A673 (cell line): Measurements from ENCODE around the gene TEX22. TPM values are rescaled to one million over a fixed set of nuclear protein-coding genes. Genes with fewer than 3 reads are reported as not detected.

ENCODE experiments used
- BruUV-seq: library from RNA; stranded (reverse); fragments of 400-500 nt; replicated peaks from 2 replicates; lab custom pipeline; 2021; lab: Mats Ljungman, UMichigan
- CTCF ChIA-PET: fragments of 300-600 bp; sonication (Branson Sonifier 250); formaldehyde crosslinking; loops from one replicate; lab custom pipeline; 2022; ENCODE audit warnings: antibody characterized with exemption; lab: Charles Lee
- POLR2A ChIA-PET: fragments of 300-600 bp; sonication (Branson Sonifier 250); formaldehyde crosslinking; loops from one replicate; lab custom pipeline; 2022; ENCODE audit warnings: antibody characterized with exemption; ENCODE audit not compliant: low non-redundant PET; lab: Charles Lee
- DNase-seq: peaks from one replicate; pipeline ENCODE4 v3.0.0-alpha.2; 2015; ENCODE audit warnings: low spot score
- H3K27ac ChIP-seq: fragments of 200-600 bp; sonication (generic); 2 replicates; pipeline ENCODE4 v1.5.1; 2016; ENCODE audit warnings: mixed run types, low read depth, mild to moderate bottlenecking, mixed read lengths, antibody characterized with exemption, low read length; ENCODE audit not compliant: poor library complexity, severe bottlenecking
- H3K27me3 ChIP-seq: fragments of 200-600 bp; sonication (generic); replicated peaks from 2 replicates; pipeline ENCODE4 v1.6.1; 2017; ENCODE audit warnings: mixed run types, low read depth, mild to moderate bottlenecking, mixed read lengths, antibody characterized with exemption, low read length; ENCODE audit not compliant: insufficient read depth, poor library complexity
- H3K36me3 ChIP-seq: fragments of 200-600 bp; sonication (generic); 2 replicates; pipeline ENCODE4 v1.6.1; 2016; ENCODE audit warnings: mixed run types, mild to moderate bottlenecking, mixed read lengths, antibody characterized with exemption, low read length; ENCODE audit not compliant: insufficient read depth, poor library complexity, severe bottlenecking
- H3K4me1 ChIP-seq: fragments of 200-600 bp; sonication (generic); 2 replicates; pipeline ENCODE4 v1.6.1; 2017; ENCODE audit warnings: mixed run types, mild to moderate bottlenecking, mixed read lengths, antibody characterized with exemption, low read length; ENCODE audit not compliant: insufficient read depth, poor library complexity, severe bottlenecking
- H3K4me3 ChIP-seq: fragments of 200-600 bp; sonication (generic); 2 replicates; pipeline ENCODE4 v1.5.1; 2016; ENCODE audit warnings: low read depth, mixed run types, mild to moderate bottlenecking, mixed read lengths, low read length; ENCODE audit not compliant: poor library complexity, severe bottlenecking
- H3K9me3 ChIP-seq: fragments of 200-600 bp; sonication (generic); 2 replicates; pipeline ENCODE4 v1.6.1; 2016; ENCODE audit warnings: mixed run types, low read depth, mild to moderate bottlenecking, mixed read lengths, antibody characterized with exemption, low read length; ENCODE audit not compliant: poor library complexity, severe bottlenecking
- CTCF ChIP-seq: fragments of 300-800, 200-600 bp; sonication (generic); conservative IDR thresholded peaks from 2 replicates; pipeline ENCODE4 v1.5.1; 2017; ENCODE audit warnings: low read depth, mild to moderate bottlenecking, antibody characterized with exemption, low read length, moderate library complexity, mixed read lengths
- EZH2 ChIP-seq: fragments of 200-600 bp; sonication (generic); IDR thresholded peaks from 2 replicates; pipeline ENCODE4 v1.6.1; 2017; ENCODE audit warnings: borderline replicate concordance, low read depth, mild to moderate bottlenecking, mixed read lengths, antibody characterized with exemption, low read length; ENCODE audit not compliant: poor library complexity, severe bottlenecking
- intact Hi-C: fragments of 100-400 bp; cut with micrococcal nuclease; formaldehyde crosslinking; loops from one replicate; pipeline ENCODE4 v1.10.0; 2022; ENCODE audit not compliant: unreplicated experiment
- total RNA-seq: library from RNA; stranded (reverse); gene quantifications from 2 replicates; pipeline ENCODE4 v1.2.3, GENCODE V29; 2021

TEX22 gene
- total RNA-seq, 1 experiment from 2014 or later = 2.7 TPM

GRCh38 chr14:105461903-105462302, 63.6 kb downstream of the TEX22 start:
- DNase-seq = no peak
- no peak overlapping the region for H3K4me3 ChIP-seq
- no TSS peak for BruUV-seq
- CTCF ChIA-PET = no interaction called here
- intact Hi-C loops = no loop called here
- POLR2A ChIA-PET = no interaction called here
- peaks cover 57% of the 10 kb centered on the region for H3K36me3 ChIP-seq
- H3K27ac ChIP-seq = no peak overlapping the region
- peaks cover 16% of the 10 kb centered on the region for H3K4me1 ChIP-seq
- TF ChIP-seq EZH2 (no peak), CTCF (no peak)
- no peaks in the 10 kb centered on the region for H3K9me3 ChIP-seq
- H3K27me3 ChIP-seq = no peaks in the 10 kb centered on the region

Other genes starting within 250 kb of the TEX22 start
- 14.3 and 17.3 TPM in 2 replicates for gene JAG2, start 229.8 kb upstream of the TEX22 start, total RNA-seq
- gene NUDT14, start 217.2 kb upstream of the TEX22 start, total RNA-seq = 30.8 and 40.5 TPM in 2 replicates
- gene BTBD6, start 150.0 kb upstream of the TEX22 start, total RNA-seq = 39.5 and 39.9 TPM in 2 replicates
- gene BRF1, start 97.5 kb upstream of the TEX22 start, total RNA-seq = 41.8 and 48.0 TPM in 2 replicates
- gene PACS2, start 83.8 kb upstream of the TEX22 start, total RNA-seq = 52.5 and 63.4 TPM in 2 replicates
- gene MTA1, start 21.3 kb downstream of the TEX22 start, total RNA-seq = 238 and 250 TPM in 2 replicates
- gene CRIP2, start 76.3 kb downstream of the TEX22 start, total RNA-seq = 154 and 192 TPM in 2 replicates
- gene CRIP1, start 88.3 kb downstream of the TEX22 start, total RNA-seq = 42.4 and 47.7 TPM in 2 replicates
- gene TEDC1, start 92.7 kb downstream of the TEX22 start, total RNA-seq = 34.0 and 48.0 TPM in 2 replicates
- gene TMEM121, start 128.0 kb downstream of the TEX22 start, total RNA-seq = 3.1 and 4.7 TPM in 2 replicates